ENCODE data around the gene PRSS8.
"Not testable (repeated sequence)": the region's sequence is repeated elsewhere in the genome, so short reads cannot be mapped to it uniquely, and the experiment has no call there.

Gene PRSS8

DNA sequence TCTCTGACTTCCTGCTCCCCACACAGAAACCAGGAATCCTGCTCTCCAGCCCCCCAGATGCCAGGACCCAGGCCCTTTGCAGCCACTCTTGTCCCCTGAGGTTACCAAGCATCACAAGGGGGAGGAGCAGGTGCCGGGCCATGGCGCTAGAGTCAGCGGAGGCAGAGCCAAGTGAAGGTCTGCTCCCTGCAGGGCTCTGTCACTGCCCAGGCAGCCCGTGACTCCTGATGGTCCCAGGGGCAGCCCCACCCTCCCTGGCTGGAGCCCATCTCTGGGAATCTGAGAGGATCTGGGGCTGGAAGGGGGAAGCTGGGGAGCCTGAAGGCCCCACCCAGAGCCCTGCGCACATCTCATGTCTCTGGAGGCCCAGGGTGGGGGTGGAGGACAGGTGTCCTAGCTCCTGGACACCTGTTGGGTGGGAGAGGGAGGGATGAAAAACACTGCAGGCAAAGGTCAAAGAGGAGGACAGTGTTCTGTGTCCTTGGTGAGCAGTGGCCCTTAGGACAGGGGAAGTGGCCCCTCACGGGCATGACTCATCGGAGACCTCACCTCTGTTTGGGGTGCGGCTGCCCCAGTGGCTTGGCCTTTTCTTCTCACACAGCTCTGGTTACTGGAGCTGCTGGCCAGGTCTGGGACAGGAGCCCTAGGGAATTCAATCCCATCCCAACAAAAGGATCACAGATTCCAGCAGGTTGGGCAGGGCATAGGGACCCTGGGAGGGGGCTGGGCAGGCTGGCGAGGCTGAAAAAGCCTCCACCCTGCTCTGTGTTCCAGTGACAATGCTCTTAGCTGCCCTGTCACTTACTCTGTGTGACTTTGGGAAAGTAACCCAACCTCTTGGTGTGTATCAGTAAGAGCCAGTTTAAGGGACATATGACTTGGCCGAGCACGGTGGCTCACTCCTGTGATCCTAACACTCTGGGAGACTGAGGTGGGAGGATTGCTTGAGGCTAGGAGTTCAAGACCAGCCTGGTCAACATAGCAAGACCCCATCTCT lies 14.7 kb upstream of the PRSS8 start, which contains the start of gene PRSS36:
Gene PRSS36 (minus strand): TSS at position 173 of the 997 bp plus-strand sequence. CDS start 31 bp downstream, at position 142.
- Mint-ChIP-seq H3K36me3 (no peaks in the 10 kb centered on the region), H3K4me1 (no peaks in the 10 kb centered on the region), H3K27me3 (peaks cover 8% of the 10 kb centered on the region), H3K4me3 (no peak within 1 kb of the TSS), H3K9me3 (no peaks in the 10 kb centered on the region), H3K27ac (no peak within 1 kb of the TSS)
- ATAC-seq (ENCODE audit: low read depth) (no peak), DNase-seq (ENCODE audit: low spot score in 2 of 2) (no peak)

DNA sequence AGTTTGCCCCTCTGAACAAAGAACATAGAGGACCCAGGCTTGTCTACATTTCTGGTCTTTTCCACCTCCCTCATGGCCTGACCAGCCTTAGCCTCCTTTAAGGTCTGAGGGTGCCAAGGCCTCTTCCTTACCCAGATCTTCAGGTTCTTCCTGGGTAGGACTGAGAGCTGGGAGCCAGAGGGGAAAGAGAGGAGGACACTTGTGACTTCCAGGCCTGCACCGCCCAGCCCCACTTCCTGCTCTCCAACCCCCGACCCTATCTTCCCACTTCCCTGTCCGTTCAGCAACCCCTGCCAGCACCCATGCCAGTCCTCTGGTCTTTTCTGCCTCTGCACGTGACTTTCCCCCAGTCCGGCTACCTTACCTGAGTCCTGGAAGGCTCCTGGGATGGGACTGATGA lies 13.8 kb upstream of the PRSS8 start:
- Mint-ChIP-seq H3K27ac (no peak overlapping the region), H3K9me3 (no peaks in the 10 kb centered on the region), H3K27me3 (peaks cover 8% of the 10 kb centered on the region), H3K4me1 (no peaks in the 10 kb centered on the region), H3K36me3 (no peaks in the 10 kb centered on the region), H3K4me3 (no peak overlapping the region)
- no peak for DNase-seq (ENCODE audit: low spot score in 2 of 2)
- ATAC-seq (ENCODE audit: low read depth) = no peak

- H3K27me3 Mint-ChIP-seq = peaks cover 8% of the 10 kb centered on the region
- ATAC-seq (ENCODE audit: low read depth) (no peak), DNase-seq (ENCODE audit: low spot score in 2 of 2) (no peak)
- H3K4me1 Mint-ChIP-seq = peaks cover under 1% of the 10 kb centered on the region
- no peak overlapping the region for H3K4me3 Mint-ChIP-seq
- no peak overlapping the region for H3K27ac Mint-ChIP-seq
- H3K36me3 Mint-ChIP-seq = no peaks in the 10 kb centered on the region
- H3K9me3 Mint-ChIP-seq = no peaks in the 10 kb centered on the region
Measured at GRCh38 chr16:31148896-31149295, 13.4 kb upstream of the PRSS8 start.

DNA sequence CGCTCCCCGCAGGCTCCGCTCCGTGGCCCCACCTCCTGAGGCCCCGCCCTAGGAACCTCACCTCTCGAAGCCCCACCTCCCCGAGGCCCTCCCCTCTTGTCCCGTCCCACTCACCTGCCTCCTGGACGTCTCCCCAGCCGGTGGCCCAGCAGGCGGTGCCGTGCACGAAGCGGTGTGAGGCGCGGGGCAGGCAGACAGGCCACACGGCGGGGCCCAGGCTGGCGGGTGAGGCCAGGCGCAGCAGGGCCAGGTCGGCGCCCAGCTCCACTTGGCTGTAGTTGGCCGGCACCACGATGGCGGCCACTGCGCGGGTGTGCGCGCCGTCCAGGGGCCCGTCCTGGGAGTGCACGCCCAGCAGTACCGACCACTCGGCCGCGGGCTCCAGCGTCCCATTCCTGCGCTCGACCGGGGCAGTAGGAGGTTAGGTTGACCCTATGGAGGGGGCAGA lies 12.8 kb upstream of the PRSS8 start:
- no peaks in the 10 kb centered on the region for H3K36me3 Mint-ChIP-seq
- no peak overlapping the region for H3K4me3 Mint-ChIP-seq
- H3K27me3 Mint-ChIP-seq = peaks cover 6% of the 10 kb centered on the region
- ATAC-seq (ENCODE audit: low read depth) (no peak), DNase-seq (ENCODE audit: low spot score in 2 of 2) (no peak)
- no peaks in the 10 kb centered on the region for H3K9me3 Mint-ChIP-seq
- H3K4me1 Mint-ChIP-seq = peaks cover 2% of the 10 kb centered on the region
- no peak overlapping the region for H3K27ac Mint-ChIP-seq

DNA sequence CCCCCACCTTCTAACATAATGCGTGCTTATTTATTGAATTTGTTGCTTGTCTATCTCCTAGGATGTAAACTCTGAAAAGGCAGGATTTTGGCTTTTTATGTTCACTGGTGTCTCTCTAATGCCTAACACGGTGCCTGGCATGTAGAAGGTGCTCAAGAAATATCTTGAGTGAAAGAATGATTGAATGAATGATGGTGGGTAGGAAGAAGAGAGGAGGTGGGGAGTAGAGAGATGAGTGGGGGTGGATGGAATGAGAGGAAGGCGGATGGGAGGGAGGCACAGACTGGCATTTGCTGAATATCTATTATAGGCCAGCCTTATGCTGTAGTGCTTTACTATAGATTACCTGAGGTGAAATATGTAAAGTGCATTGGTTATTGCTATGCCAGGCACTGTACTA lies 12.0 kb upstream of the PRSS8 start:
- Mint-ChIP-seq H3K36me3 (no peaks in the 10 kb centered on the region), H3K9me3 (no peaks in the 10 kb centered on the region), H3K27me3 (peaks cover 6% of the 10 kb centered on the region), H3K27ac (no peak overlapping the region), H3K4me3 (no peak overlapping the region), H3K4me1 (peaks cover 2% of the 10 kb centered on the region)
- DNase-seq (ENCODE audit: low spot score in 2 of 2) = no peak
- ATAC-seq (ENCODE audit: low read depth) = no peak

DNA sequence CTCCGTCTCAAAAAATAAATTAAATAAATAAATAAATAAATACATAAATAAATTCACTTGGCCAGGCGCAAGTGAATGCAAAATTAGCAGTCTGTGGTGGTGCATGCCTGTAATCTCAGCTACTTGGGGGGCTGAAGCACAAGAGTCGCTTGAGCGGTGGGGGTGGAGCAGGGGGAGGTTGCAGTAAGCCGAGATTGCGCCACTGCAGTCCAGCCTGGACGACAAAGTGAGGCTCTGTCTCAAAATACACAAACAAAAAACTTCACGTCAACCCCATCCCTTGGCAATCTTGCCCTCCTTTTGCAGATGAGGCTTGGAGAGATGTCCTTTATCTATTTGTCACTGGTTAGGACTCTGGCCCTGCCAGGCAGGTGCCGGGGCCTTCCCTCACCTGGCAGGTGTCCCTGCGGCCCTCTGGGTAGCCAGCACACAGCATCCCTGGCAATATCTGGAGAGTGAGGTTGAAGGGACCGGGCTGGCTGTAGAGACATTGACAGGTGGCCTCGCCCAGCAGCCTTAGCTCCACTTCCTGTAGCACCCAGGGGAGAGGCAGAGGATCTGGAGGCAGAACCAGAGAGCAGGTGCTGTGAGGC lies 10.0 kb upstream of the PRSS8 start:
- Mint-ChIP-seq H3K4me1 (peaks cover 6% of the 10 kb centered on the region), H3K27ac (no peak overlapping the region), H3K27me3 (peaks cover 6% of the 10 kb centered on the region), H3K9me3 (no peaks in the 10 kb centered on the region), H3K36me3 (no peaks in the 10 kb centered on the region), H3K4me3 (no peak overlapping the region)
- ATAC-seq (ENCODE audit: low read depth) (no peak), DNase-seq (ENCODE audit: low spot score in 2 of 2) (no peak)

DNA sequence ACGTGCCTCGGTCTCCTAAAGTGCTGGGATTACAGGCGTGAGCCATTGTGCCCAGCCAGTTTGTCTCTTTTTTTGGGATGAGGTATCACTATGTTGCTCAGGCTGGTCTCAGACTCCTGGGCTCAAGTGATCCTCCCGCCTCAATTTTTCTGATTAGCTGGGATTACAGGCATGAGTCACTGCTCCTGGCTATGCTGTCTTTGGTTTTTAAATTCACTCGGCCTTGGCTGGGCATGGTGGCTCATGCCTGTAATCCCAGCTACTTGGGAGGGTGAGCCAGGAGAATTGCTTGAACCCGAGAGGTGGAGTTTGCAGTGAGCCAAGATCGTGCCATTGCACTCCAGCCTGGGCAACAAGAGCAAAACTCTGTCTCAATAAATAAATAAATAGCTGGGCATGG lies 8.9 kb upstream of the PRSS8 start:
- H3K4me1 Mint-ChIP-seq; H3K36me3 Mint-ChIP-seq; DNase-seq (ENCODE audit: low spot score in 2 of 2); H3K27me3 Mint-ChIP-seq; H3K27ac Mint-ChIP-seq; H3K9me3 Mint-ChIP-seq; ATAC-seq (ENCODE audit: low read depth): not testable (repeated sequence)
- H3K4me3 Mint-ChIP-seq = peak overlapping the region; percentile 66

- Mint-ChIP-seq H3K9me3 (no peaks in the 10 kb centered on the region), H3K36me3 (no peaks in the 10 kb centered on the region), H3K4me1 (peaks cover 6% of the 10 kb centered on the region), H3K27ac (no peak overlapping the region), H3K4me3 (peak overlapping the region; percentile 66), H3K27me3 (peaks cover 6% of the 10 kb centered on the region)
- DNase-seq (ENCODE audit: low spot score in 2 of 2) (no peak), ATAC-seq (ENCODE audit: low read depth) (no peak)
Measured at GRCh38 chr16:31143694-31144148, 8.2 kb upstream of the PRSS8 start.

DNA sequence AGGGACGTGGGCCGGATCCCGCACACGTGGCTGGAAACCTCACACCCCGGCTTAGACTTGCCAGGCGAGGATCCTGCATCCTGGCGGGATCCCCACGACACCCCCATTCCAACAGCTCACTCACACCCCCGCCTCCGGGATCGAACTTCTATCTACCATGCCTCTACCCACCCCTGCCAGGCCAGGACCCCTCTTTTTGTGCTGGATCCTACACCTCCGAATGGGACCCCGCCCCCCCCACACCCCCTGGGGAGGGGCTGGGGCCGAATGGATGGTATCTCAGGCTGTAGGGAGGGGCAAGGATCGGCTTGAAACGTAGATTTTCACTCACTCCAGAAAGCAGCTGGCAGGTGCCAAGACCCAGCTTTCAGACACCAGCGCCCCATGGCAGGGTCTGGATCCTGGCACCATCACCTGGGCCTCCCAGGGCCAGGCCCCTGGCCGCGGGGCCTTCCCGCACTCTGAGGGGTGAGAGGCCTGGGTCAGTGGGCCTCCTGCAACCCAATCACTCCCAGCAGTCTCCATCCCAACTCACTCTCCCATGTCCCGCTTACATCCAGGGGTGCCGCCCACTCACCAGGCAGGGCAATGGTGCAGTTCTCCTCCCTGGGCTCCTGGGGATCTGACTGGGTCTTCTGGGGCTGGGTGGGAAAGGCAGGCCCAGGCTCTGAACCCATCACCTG lies 7.6 kb upstream of the PRSS8 start:
- peaks cover 6% of the 10 kb centered on the region for H3K4me1 Mint-ChIP-seq
- peaks cover 6% of the 10 kb centered on the region for H3K27me3 Mint-ChIP-seq
- H3K36me3 Mint-ChIP-seq = no peaks in the 10 kb centered on the region
- DNase-seq (ENCODE audit: low spot score in 2 of 2) (no peak), ATAC-seq (ENCODE audit: low read depth) (no peak)
- peak overlapping the region; percentile 66 for H3K4me3 Mint-ChIP-seq
- H3K27ac Mint-ChIP-seq = no peak overlapping the region
- H3K9me3 Mint-ChIP-seq = no peaks in the 10 kb centered on the region

- peak overlapping the region; percentile 81 for H3K4me3 Mint-ChIP-seq
- H3K4me1 Mint-ChIP-seq = peaks cover 6% of the 10 kb centered on the region
- H3K27ac Mint-ChIP-seq = peak overlapping the region; percentile 76
- H3K9me3 Mint-ChIP-seq = no peaks in the 10 kb centered on the region
- no peaks in the 10 kb centered on the region for H3K36me3 Mint-ChIP-seq
- DNase-seq (ENCODE audit: low spot score in 2 of 2) (peak; percentile 88 to 94), ATAC-seq (ENCODE audit: low read depth) (peak; percentile 86)
- H3K27me3 Mint-ChIP-seq = peaks cover 4% of the 10 kb centered on the region
Measured at GRCh38 chr16:31142109-31143010, 6.8 kb upstream of the PRSS8 start.

DNA sequence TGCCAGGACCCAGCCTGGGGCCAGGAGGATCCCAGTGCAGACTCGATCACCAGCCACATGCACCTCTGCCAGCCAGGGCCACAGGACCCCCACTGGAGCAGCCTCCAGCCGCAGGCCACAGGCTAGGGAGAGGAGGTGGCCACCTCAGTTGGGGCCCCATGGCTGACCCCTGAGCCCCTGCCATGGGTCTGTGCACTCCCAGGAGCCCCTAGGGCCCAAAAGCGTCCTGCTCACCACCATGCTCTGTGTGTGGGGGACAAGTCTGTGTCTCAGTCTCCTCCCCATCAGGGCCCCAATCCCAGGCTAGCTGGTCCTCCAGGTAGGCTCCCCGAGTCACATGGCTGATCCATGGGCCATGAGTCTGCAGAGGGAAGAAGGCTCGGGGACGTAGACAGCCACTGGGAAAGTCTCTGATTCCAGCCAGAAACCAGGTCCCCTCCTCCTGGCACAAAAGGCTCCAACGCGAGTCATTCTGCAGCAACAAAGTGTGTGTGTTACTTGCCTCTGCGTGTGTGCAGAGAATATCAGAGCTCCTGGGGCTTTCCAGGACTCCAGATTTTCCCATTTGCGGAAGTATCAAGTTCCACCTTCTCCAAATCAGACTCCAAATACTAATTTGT lies 6.1 kb upstream of the PRSS8 start:
- Mint-ChIP-seq H3K4me1 (peaks cover 6% of the 10 kb centered on the region), H3K9me3 (no peaks in the 10 kb centered on the region), H3K27me3 (peaks cover 4% of the 10 kb centered on the region), H3K4me3 (peak overlapping the region; percentile 81), H3K36me3 (no peaks in the 10 kb centered on the region), H3K27ac (peak overlapping the region; percentile 76)
- DNase-seq (ENCODE audit: low spot score in 2 of 2) (no peak), ATAC-seq (ENCODE audit: low read depth) (no peak)

DNA sequence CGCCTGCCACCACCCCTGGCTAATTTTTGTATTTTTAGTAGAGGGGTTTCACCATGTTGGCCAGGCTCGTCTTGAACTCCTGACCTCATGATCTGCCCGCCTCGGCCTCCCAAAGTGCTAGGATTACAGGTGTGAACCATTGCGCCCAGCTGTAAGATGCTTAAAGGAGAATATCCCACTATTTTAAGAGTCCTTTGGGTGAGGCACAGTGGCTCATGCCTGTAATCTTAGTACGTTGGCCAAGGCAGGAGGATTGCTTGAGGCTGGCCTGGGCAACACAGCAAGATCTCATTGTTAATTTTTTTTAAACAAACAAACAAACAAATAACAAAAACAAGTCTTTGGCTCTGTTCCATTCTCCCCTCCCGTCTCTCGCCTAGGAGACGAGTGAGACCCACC lies 5.5 kb upstream of the PRSS8 start:
- H3K9me3 Mint-ChIP-seq; DNase-seq (ENCODE audit: low spot score in 2 of 2); H3K27ac Mint-ChIP-seq; H3K27me3 Mint-ChIP-seq; H3K4me3 Mint-ChIP-seq; H3K36me3 Mint-ChIP-seq; ATAC-seq (ENCODE audit: low read depth); H3K4me1 Mint-ChIP-seq: not testable (repeated sequence)
